ENCODE results near the gene EP400.
A peak's percentile ranks its signal among the peaks of the same experiment; 100 is the strongest.

Gene EP400

GRCh38 chr12:131986361-131986760, 36.6 kb downstream of the EP400 start:
- no peak for DNase-seq (ENCODE audit: low read depth, low spot score)

- no peak for DNase-seq (ENCODE audit: low read depth, low spot score)
Measured at GRCh38 chr12:131986910-131987309, 37.2 kb downstream of the EP400 start.

- DNase-seq (ENCODE audit: low read depth, low spot score) = no peak
Measured at GRCh38 chr12:131987552-131987951, 37.8 kb downstream of the EP400 start.

- no peak for DNase-seq (ENCODE audit: low read depth, low spot score)
Measured at GRCh38 chr12:131988054-131988796, 38.5 kb downstream of the EP400 start.

- DNase-seq (ENCODE audit: low read depth, low spot score) = no peak
Measured at GRCh38 chr12:131989021-131989420, 39.3 kb downstream of the EP400 start.

- peak; percentile 59 for DNase-seq (ENCODE audit: low read depth, low spot score)
Measured at GRCh38 chr12:131990066-131990979, 40.6 kb downstream of the EP400 start.

GRCh38 chr12:131990980-131991305, 41.2 kb downstream of the EP400 start:
- DNase-seq (ENCODE audit: low read depth, low spot score) = no peak

- no peak for DNase-seq (ENCODE audit: low read depth, low spot score)
Measured at GRCh38 chr12:131991816-131992430, 42.2 kb downstream of the EP400 start.

DNA sequence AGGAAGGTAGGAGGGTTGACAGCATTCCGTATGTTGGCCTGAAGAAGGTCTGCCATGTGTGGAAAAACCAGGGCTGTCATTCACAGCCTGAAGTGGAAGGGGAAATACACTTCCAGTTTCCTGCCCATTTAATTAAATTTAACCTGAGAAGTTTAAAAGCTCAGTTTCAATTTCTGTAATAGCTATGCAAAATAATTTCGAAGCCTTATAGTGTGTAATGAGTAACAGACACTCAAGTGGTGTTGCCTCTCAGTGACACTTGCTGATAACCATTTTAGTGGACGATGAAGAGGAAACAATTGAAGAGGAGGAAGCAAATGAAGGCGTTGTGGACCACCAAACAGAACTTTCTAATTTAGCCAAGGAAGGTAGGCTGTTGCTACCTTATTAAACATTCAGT, 44.8 kb downstream of the EP400 start:
- no peak for DNase-seq (ENCODE audit: low read depth, low spot score)

DNA sequence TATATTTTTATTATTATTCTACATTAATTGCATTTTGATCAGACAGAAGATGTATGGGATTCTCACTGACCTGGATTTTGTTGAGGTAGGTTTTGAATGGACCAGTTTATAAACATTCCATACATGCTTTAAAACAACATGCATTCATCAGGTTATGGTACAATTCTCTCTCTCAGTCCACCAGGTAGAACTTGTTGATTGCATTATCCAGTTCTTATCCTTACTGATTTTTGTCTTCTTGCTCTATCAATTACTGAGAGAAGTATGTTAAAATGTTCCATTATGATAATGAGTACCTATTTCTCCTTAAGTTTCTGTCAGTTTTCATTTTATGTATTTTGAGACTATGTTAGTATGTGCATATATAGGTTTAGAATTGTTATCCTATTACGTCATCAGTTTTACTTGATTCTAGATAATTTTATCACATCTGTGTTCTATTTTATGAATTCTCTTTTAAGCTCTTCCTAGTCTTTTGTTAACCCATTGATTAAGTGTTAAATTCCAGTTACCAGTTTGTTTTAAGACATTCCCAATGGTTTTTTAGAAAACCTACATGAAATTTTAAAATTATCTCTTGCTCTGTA, 50.6 kb downstream of the EP400 start:
- no peak for DNase-seq (ENCODE audit: low read depth, low spot score)

- no peak for DNase-seq (ENCODE audit: low read depth, low spot score)
Measured at GRCh38 chr12:132003846-132004245, 54.1 kb downstream of the EP400 start.

- DNase-seq (ENCODE audit: low read depth, low spot score) = no peak
Measured at GRCh38 chr12:132004946-132005345, 55.2 kb downstream of the EP400 start.

GRCh38 chr12:132006056-132006680, 56.4 kb downstream of the EP400 start:
- no peak for DNase-seq (ENCODE audit: low read depth, low spot score)

- DNase-seq (ENCODE audit: low read depth, low spot score) = no peak
Measured at GRCh38 chr12:132007041-132007440, 57.3 kb downstream of the EP400 start.

DNA sequence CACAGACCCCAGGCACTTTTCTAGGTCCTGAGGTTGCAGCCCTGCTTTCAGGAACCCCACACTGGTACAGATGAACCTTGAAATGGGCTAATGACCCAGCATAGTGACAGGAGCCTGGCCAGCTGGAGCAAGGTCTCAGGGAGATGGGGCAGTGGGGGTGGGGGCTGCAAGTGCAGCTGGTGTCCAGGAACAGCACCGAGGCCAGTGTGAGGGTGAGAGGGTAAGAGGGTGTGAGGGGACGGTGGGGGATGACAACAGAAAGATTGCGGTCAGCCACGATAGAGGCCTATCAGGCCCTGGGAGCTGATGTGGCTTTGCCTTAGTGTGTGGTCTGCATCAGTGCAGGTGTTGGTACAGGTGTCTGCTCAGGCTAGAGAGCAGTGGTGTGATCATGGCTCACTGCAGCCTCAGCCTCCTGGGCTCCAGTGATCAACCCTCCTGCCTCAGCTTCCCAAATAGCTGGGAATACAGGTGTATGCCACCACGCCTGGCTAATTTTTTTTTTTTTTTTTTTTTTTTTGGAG, 59.7 kb downstream of the EP400 start:
- DNase-seq (ENCODE audit: low read depth, low spot score) = no peak

DNA sequence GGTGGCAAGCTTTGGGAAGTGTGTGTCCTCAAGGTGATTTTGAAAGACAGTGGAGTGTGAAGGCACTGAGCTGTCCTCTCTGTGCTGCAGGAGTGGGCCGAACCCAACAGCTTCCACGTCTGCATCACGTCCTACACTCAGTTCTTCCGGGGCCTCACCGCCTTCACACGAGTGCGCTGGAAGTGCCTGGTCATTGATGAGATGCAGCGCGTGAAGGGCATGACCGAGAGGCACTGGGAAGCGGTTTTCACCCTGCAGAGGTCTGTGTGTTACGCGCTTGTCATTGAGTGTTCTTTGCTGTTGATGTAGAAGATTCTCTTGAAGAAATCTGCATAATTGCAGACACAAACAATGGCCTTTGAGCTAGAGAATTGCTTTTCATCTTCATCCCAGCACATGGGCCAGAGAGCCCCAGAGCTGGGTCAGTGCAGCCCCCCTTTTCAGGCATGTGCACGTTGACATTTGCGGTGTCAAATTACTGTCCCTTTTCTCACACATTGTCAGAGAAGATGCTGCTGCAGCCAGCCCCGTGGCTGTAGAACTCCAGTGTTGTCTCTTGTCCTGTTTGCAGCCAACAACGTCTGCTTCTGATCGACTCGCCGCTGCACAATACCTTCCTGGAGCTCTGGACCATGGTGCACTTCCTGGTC, 63.3 kb downstream of the EP400 start:
- DNase-seq (ENCODE audit: low read depth, low spot score) = no peak

DNA sequence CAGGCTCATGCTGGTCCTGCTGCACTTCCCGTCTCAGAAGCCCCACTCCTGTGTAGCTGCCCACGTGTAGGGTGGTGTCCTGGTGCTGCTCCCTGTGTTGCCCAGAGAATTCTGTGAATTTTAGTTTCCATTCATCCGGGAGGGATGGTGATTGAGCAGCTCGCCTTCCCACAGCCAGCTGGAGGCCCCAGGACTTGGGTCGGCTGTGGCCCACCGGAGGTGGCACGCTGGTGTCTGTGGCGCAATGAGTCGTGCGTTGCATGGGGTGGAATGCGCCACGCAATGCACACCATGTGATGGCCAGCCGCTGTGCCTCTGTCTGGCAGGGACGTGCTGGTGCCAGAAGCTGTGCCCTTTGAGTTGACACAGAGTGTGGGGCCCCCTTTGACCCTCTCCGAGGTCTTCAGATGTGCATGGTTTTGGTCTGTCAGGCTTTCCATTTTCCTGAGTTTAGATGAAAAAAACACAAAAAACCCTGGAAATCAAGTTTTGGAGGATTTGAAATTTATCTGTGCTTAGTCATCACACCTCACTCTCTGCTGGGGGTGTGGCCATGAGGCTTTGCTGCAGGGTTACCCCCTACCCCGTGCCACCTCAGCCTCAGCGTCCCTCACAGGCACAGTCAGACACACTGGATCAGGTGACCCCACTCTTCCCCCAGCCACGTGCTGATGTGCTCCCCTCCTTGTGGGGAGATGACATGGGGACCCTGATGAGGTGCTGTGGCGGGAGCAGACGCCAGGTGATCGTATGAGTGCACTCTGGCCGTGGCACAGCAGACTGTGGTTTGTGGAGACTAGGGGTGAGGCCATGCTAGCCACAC, 64.6 kb downstream of the EP400 start:
- no peak for DNase-seq (ENCODE audit: low read depth, low spot score)

DNA sequence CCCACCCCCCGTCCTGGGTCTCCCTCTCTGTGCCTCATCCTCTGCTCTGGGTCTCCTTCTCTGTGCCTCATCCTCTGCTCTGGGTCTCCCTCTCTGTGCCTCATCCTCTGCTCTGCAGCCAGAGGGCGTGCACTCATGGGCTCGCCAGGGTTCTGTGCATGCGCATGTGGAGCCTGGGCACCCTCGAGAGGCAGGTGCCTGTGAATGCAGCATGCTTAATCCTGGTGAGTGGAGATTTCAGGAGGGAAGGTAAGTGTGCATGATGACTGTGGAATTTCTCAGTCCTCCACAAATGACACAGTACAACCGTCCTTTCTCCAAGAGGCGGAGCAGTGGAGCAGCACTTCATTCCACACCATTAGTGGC, 65.2 kb downstream of the EP400 start:
- no peak for DNase-seq (ENCODE audit: low read depth, low spot score)

DNA sequence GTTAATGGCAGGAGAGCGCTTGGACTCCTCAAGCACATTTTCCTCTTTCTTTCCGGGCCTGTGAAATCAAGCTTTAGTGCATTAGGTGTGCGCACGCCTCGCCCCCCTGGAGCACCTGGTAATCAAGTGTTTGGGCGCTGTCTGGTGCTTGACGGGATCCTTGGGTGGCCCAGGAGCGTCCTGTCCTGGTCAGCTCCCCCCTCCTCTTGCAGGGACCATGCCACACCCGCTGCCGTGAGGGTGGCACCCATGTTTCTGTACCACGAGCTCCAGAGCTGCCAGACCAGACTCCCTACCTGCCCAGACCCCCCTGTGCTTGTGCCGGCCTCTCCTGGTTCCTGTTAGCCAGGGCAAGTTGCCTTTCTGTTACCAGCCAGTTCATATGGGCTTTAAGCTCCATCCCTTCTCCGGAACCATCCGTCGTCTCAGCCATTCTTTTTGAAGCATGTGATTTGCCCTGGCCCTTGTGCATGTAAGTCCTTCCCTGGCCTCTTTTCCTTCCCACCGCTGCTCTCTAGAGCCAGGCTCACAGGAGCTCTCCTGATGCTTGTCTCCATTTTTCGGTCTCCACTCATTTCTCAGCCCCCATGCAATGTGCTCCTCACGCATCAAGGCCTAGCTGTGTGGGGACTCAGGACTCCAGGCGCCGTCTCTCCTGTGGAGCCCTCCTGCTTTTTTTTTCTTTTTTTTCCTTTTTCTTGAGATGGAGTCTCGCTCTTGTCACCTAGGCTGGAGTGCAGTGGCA, 66.1 kb downstream of the EP400 start:
- no peak for DNase-seq (ENCODE audit: low read depth, low spot score)
